ENCODE measurements around the gene SH2D4B.

DNA sequence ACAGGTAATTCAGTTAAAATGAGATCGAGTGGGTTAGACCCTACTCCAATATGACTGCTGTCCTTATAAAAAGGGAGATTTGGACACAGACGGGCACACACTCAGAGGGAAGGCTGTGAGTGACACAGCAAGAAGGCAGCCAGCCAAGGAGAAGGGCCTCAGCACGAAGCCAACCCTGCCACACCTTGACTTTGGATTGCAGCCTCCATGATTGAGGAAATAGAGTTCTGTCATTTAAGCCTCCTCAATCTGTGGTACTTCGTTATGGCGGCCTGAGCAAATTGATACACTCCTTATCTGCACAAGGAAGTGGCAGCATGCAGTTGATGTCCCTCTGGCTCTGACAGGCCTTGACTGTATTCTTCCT is 43.8 kb downstream of the SH2D4B start:
- TF ChIP-seq, protein P1, sequence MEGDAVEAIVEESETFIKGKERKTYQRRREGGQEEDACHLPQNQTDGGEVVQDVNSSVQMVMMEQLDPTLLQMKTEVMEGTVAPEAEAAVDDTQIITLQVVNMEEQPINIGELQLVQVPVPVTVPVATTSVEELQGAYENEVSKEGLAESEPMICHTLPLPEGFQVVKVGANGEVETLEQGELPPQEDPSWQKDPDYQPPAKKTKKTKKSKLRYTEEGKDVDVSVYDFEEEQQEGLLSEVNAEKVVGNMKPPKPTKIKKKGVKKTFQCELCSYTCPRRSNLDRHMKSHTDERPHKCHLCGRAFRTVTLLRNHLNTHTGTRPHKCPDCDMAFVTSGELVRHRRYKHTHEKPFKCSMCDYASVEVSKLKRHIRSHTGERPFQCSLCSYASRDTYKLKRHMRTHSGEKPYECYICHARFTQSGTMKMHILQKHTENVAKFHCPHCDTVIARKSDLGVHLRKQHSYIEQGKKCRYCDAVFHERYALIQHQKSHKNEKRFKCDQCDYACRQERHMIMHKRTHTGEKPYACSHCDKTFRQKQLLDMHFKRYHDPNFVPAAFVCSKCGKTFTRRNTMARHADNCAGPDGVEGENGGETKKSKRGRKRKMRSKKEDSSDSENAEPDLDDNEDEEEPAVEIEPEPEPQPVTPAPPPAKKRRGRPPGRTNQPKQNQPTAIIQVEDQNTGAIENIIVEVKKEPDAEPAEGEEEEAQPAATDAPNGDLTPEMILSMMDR (IDR thresholded peaks at IDR 0.05), result no peak
- TF ChIP-seq SIN3A (IDR thresholded peaks at IDR 0.05; ENCODE audit: borderline replicate concordance, insufficient read depth, low read depth, low read length), result no peak
- no peak for TF ChIP-seq POLR2AphosphoS5 (IDR thresholded peaks at IDR 0.05; ENCODE audit: low read depth, low read length)
- TF ChIP-seq, protein P2, sequence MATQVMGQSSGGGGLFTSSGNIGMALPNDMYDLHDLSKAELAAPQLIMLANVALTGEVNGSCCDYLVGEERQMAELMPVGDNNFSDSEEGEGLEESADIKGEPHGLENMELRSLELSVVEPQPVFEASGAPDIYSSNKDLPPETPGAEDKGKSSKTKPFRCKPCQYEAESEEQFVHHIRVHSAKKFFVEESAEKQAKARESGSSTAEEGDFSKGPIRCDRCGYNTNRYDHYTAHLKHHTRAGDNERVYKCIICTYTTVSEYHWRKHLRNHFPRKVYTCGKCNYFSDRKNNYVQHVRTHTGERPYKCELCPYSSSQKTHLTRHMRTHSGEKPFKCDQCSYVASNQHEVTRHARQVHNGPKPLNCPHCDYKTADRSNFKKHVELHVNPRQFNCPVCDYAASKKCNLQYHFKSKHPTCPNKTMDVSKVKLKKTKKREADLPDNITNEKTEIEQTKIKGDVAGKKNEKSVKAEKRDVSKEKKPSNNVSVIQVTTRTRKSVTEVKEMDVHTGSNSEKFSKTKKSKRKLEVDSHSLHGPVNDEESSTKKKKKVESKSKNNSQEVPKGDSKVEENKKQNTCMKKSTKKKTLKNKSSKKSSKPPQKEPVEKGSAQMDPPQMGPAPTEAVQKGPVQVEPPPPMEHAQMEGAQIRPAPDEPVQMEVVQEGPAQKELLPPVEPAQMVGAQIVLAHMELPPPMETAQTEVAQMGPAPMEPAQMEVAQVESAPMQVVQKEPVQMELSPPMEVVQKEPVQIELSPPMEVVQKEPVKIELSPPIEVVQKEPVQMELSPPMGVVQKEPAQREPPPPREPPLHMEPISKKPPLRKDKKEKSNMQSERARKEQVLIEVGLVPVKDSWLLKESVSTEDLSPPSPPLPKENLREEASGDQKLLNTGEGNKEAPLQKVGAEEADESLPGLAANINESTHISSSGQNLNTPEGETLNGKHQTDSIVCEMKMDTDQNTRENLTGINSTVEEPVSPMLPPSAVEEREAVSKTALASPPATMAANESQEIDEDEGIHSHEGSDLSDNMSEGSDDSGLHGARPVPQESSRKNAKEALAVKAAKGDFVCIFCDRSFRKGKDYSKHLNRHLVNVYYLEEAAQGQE (IDR thresholded peaks at IDR 0.05; ENCODE audit: insufficient read depth in 1 of 2, low read depth in 2 of 2, low read length in 1 of 2), result no peak
- TF ChIP-seq TCF7L2 (IDR thresholded peaks at IDR 0.05; ENCODE audit: low read depth, low read length), result no peak
